ENCODE data around the gene EID2B. TPM values are rescaled to one million over a fixed set of nuclear protein-coding genes. Genes with fewer than 3 reads are reported as not detected.
A peak's percentile ranks its signal among the peaks of the same experiment; 100 is the strongest.

Gene EID2B
- total and polyA plus RNA-seq, 4 donors = 2.1 to 5.2 (median 2.9) TPM

- H3K27me3 ChIP-seq (ENCODE audit: control insufficient read depth in 3 of 3, insufficient read depth in 3 of 3, low read length in 2 of 3) = peaks cover 0 to 3% (median 0%) of the 10 kb centered on the region in 3 donors
- ATAC-seq (ENCODE audit: insufficient read depth, low FRiP score) (no peak), DNase-seq (peak in 1 of 3 donors; percentile 51)
- H3K27ac ChIP-seq (ENCODE audit: low read depth in 1 of 2, low read length in 1 of 2) = no peak overlapping the region
- no peaks in the 10 kb centered on the region for H3K36me3 ChIP-seq (ENCODE audit: control insufficient read depth in 4 of 4, insufficient read depth in 4 of 4, low read length in 4 of 4)
- H3K9ac ChIP-seq (ENCODE audit: insufficient read depth in 1 of 2, low read length in 2 of 2) = no peak overlapping the region
- no peaks in the 10 kb centered on the region for H3K9me3 ChIP-seq (ENCODE audit: control insufficient read depth in 4 of 4, insufficient read depth in 3 of 4, low read length in 3 of 4)
- WGBS, 2 donors = 81 to 93% methylated on average over 7 of the region's 7 CpGs
- TF ChIP-seq CTCF (IDR thresholded peaks at IDR 0.05; ENCODE audit: control extremely low read depth, extremely low read depth) = no peak
- no peak overlapping the region for H3K4me3 ChIP-seq
- peaks cover 0 to 5% (median 0%) of the 10 kb centered on the region in 5 donors for H3K4me1 ChIP-seq (ENCODE audit: control insufficient read depth in 5 of 5, insufficient read depth in 5 of 5, low read length in 5 of 5)
Observed at GRCh38 chr19:39544226-39544903, 11.7 kb upstream of the EID2B start.

GRCh38 chr19:39543477-39543857 is 10.8 kb upstream of the EID2B start:
- Histone ChIP-seq H3K4me3 (no peak overlapping the region), H3K36me3 (ENCODE audit: control insufficient read depth in 4 of 4, insufficient read depth in 4 of 4, low read length in 4 of 4) (no peaks in the 10 kb centered on the region), H3K9ac (ENCODE audit: insufficient read depth in 1 of 2, low read length in 2 of 2) (no peak overlapping the region), H3K9me3 (ENCODE audit: control insufficient read depth in 4 of 4, insufficient read depth in 3 of 4, low read length in 3 of 4) (no peaks in the 10 kb centered on the region), H3K4me1 (ENCODE audit: control insufficient read depth in 5 of 5, insufficient read depth in 5 of 5, low read length in 5 of 5) (peaks cover 0 to 13% (median 0%) of the 10 kb centered on the region in 5 donors), H3K27ac (ENCODE audit: low read depth in 1 of 2, low read length in 1 of 2) (no peak overlapping the region), H3K27me3 (ENCODE audit: control insufficient read depth in 3 of 3, insufficient read depth in 3 of 3, low read length in 2 of 3) (peaks cover 0 to 3% (median 0%) of the 10 kb centered on the region in 3 donors)
- no peak for ATAC-seq (ENCODE audit: insufficient read depth, low FRiP score)
- TF ChIP-seq CTCF (IDR thresholded peaks at IDR 0.05; ENCODE audit: control extremely low read depth, extremely low read depth) = no peak
- no peak for DNase-seq
- 91 to 93% methylated on average over 3 of the region's 3 CpGs for WGBS, 2 donors

GRCh38 chr19:39542206-39542605 is 9.6 kb upstream of the EID2B start:
- H3K4me3 ChIP-seq = no peak overlapping the region
- ATAC-seq (ENCODE audit: insufficient read depth, low FRiP score) (no peak), DNase-seq (no peak)
- no peak for TF ChIP-seq CTCF (IDR thresholded peaks at IDR 0.05; ENCODE audit: control extremely low read depth, extremely low read depth)
- WGBS, 2 donors = 46 to 56% methylated on average over 2 of the region's 2 CpGs
- peaks cover 0 to 3% (median 0%) of the 10 kb centered on the region in 3 donors for H3K27me3 ChIP-seq (ENCODE audit: control insufficient read depth in 3 of 3, insufficient read depth in 3 of 3, low read length in 2 of 3)
- H3K9me3 ChIP-seq (ENCODE audit: control insufficient read depth in 4 of 4, insufficient read depth in 3 of 4, low read length in 3 of 4) = no peaks in the 10 kb centered on the region
- H3K4me1 ChIP-seq (ENCODE audit: control insufficient read depth in 5 of 5, insufficient read depth in 5 of 5, low read length in 5 of 5) = peaks cover 0 to 19% (median 3%) of the 10 kb centered on the region in 5 donors
- no peaks in the 10 kb centered on the region for H3K36me3 ChIP-seq (ENCODE audit: control insufficient read depth in 4 of 4, insufficient read depth in 4 of 4, low read length in 4 of 4)
- H3K9ac ChIP-seq (ENCODE audit: insufficient read depth in 1 of 2, low read length in 2 of 2) = no peak overlapping the region
- no peak overlapping the region for H3K27ac ChIP-seq (ENCODE audit: low read depth in 1 of 2, low read length in 1 of 2)

- no peak for TF ChIP-seq CTCF (IDR thresholded peaks at IDR 0.05; ENCODE audit: control extremely low read depth, extremely low read depth)
- Histone ChIP-seq H3K4me1 (ENCODE audit: control insufficient read depth in 5 of 5, insufficient read depth in 5 of 5, low read length in 5 of 5) (peaks cover 0 to 19% (median 3%) of the 10 kb centered on the region in 5 donors), H3K36me3 (ENCODE audit: control insufficient read depth in 4 of 4, insufficient read depth in 4 of 4, low read length in 4 of 4) (no peaks in the 10 kb centered on the region), H3K9ac (ENCODE audit: insufficient read depth in 1 of 2, low read length in 2 of 2) (peak overlapping the region in 1 of 2 donors; percentile 29), H3K27ac (ENCODE audit: low read depth in 1 of 2, low read length in 1 of 2) (peak overlapping the region in 1 of 2 donors; percentile 96), H3K9me3 (ENCODE audit: control insufficient read depth in 4 of 4, insufficient read depth in 3 of 4, low read length in 3 of 4) (no peaks in the 10 kb centered on the region), H3K4me3 (no peak overlapping the region), H3K27me3 (ENCODE audit: control insufficient read depth in 3 of 3, insufficient read depth in 3 of 3, low read length in 2 of 3) (no peaks in the 10 kb centered on the region)
- DNase-seq = no peak
- no peak for ATAC-seq (ENCODE audit: insufficient read depth, low FRiP score)
- 9 to 12% methylated on average over 10 of the region's 10 CpGs for WGBS, 2 donors
Observed at GRCh38 chr19:39540333-39540673, 7.7 kb upstream of the EID2B start.

Measured in lung (tissue), 12 donors.